ENCODE data around the gene MRPL54.

Gene MRPL54

DNA sequence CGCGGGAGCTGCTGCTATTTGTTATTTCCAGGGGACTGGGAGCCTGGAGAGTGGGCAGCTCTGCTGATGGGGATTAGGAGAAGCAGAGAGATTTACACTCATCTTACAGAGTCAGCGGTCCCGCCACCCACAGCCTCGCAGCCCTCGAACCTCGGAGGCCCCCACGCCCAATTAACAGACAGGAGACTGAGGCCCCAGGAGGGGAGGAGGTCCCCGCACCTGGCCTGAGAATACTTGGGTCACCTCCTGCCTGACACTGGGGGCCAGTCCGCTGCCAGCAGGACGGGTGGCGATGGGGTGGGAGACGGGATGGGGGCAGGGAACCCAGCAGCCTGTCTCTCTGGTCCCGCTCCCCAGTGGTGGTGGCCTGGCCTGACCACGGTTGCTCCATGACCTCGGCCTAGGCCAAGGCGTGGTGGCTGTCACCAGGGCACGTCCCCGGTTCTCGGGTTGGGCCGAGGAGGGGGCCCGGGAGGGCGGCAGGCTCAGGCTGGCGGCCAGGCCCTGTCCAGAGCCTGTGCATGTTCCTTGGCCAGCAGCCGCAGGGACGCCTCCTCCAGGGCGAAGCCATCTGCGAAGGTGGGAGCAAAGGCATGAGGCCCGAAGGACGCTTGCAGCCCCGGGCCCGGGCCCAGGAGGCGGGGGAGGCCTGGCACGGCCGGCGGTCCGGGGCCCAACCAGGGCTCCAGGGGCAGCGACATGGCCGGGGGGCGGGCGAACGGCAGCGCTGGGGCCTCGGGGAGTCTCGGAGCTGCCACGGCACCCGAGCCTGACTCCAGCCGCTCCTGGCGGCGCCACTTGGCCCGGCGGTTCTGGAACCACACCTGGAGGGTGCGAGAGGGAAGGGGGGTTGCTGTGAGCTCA is 7.9 kb downstream of the MRPL54 start:
- no peak for DNase-seq

DNA sequence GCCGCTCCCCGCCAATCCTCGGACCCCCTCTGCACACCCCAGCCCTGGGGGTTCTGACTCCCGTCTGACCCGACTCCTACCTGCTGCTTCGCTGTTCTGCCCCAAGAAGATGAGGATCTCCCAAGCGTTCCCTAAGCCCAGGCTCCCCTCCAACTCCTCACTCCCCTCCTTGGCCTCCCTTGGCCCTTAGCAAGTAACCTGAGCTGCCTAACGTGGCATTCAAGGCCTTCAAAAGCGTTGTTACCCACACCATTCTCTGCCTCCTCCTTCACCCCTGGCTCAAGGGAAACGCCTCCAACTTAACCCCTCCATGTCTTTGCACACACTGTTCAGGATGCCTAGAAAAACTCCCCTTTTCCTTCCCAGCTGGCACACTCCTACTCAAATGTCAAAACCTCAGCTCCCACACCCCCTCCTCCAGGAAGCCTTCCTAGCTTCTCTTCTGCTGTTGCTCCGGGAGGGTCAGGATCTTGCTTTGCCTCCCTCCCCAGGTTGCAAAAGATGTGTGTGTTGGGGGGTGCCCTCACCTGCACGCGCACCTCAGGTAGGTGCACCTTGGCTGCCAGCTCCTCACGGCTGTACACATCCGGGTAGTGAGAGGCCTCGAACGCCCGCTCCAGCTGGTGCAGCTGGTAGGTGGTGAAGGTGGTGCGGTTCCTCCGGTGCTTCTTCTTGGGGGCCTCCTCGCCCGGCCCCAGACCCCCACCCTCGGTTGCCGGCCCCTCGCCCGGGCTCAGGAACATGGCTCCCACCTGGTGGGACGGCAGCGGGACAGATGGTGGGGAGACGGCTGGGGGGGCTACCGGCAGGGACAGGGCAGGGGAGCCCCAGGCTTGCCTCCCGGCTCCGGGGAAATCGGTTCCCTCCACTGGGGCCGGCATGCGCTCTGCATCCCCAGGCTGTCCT is 8.8 kb downstream of the MRPL54 start:
- no peak for DNase-seq

GRCh38 chr19:3771906-3772455 is 9.5 kb downstream of the MRPL54 start, which contains the start of gene RAX2:
Gene RAX2 (minus strand): TSS chr19:3772228. CDS start chr19:3771742, 486 bp downstream.
- DNase-seq = no peak

- no peak for DNase-seq
Observed at GRCh38 chr19:3773814-3774515, 11.5 kb downstream of the MRPL54 start.

GRCh38 chr19:3774621-3775373 is 12.3 kb downstream of the MRPL54 start:
- DNase-seq = no peak

GRCh38 chr19:3775374-3775711 is 12.9 kb downstream of the MRPL54 start:
- DNase-seq = no peak

- no peak for DNase-seq
Observed at GRCh38 chr19:3775831-3776230, 13.3 kb downstream of the MRPL54 start.

- DNase-seq = no peak
Observed at GRCh38 chr19:3776479-3777040, 14.1 kb downstream of the MRPL54 start.

DNA sequence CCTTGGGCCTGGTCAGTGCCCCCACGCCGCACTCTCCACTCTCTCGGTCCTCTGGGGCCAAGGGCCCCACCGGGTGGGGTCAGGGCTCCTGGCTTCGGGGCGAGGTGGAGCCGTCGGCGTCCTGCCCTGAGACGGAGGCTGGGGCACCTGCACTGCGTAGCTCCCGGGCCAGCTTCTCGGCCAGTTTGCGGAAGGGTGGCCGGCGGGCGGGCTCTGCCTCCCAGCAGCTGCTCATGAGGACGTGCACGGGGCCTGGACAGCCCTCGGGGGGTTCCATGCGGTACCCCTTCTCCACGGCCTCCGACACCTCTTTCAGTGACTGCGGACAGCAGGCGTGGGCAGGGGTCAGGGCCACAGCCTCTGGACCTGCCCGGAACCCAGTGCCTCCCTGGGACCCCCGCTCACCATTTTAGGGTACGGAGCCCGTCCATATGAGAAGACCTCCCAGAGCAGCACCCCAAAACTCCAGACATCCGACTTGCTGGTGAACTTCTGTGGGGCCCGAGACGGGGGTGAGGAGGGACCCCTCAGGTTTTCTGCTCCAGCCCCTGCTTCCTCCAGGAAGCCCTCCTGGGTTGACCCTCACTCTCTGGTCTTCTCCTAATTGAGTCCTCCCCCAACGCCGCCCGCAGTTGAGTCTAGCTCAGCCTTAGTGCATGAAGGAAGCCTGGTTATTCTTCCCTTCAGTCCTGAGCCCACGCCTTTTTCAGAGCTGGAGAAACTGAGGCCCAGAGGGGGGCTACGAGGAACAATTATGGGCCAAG is 15.8 kb downstream of the MRPL54 start:
- no peak for DNase-seq

- no peak for DNase-seq
Observed at GRCh38 chr19:3778899-3779723, 16.6 kb downstream of the MRPL54 start.

DNA sequence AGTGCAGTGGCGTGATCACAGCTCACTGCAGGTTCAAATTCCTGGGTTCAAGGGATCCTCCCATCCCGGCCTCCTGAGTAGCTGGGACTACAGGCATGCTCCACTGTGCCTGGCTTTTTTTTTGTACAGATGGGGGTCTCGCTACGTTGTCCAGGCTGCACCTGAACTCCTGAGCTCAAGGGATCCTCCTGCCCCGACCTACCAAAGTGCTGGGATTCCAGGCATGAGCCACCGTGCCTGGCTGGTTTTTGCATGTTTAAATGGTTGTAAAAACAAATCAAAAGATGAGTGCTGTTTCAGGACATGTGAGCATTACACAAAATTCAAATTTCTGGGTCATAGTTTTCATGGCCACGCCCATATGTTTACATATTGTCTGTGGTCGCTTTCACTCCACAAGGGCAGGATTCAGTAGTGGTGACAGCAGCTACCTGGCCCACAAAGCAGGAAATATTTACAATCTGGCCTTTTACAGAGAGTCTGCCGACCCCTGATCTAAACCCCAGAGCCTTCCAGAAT is 18.4 kb downstream of the MRPL54 start:
- DNase-seq = no peak

GRCh38 chr19:3781603-3782002 is 19.1 kb downstream of the MRPL54 start:
- DNase-seq = no peak

DNA sequence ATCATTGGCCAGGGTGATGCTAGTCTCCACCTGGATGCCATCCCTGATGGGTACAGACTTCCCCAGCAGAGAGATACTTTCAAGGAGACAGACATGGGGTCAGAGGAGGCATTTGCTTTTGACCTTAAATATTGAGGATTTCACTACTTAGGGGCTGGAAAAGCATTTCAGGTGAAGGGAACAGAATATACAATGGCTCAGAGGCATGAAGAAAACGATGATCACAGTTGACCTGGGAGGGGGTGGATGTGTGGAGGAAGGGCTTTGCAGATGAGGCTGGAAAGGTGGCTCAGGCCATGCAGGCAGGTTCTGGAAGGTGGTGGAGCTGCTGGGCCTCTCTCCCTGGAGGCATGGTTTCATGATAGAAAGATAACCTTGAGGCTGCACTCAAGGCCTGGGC is 19.8 kb downstream of the MRPL54 start:
- no peak for DNase-seq

DNA sequence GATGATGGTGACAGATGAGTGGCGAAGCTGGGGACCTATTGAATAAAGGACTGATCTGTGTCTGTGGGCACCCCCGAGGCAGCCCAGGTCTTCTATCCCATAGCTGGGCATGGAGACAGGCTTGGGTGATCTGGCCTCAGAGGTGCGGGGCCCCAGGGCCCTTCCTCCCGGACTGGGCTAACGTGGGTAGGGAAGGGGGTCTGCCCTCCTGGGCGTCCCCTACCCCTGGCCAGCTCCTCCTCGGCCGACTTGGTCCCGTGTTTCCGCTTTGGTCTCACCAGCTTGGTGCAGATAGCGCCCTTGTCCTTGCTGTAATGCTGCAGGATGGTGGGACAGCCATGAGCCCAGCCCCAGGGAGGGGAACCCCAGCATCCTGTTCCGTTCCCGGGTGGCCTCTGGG is 20.4 kb downstream of the MRPL54 start:
- DNase-seq = no peak

GRCh38 chr19:3783660-3784584 is 21.4 kb downstream of the MRPL54 start:
- no peak for DNase-seq

GRCh38 chr19:3784607-3785450 is 22.3 kb downstream of the MRPL54 start:
- no peak for DNase-seq

DNA sequence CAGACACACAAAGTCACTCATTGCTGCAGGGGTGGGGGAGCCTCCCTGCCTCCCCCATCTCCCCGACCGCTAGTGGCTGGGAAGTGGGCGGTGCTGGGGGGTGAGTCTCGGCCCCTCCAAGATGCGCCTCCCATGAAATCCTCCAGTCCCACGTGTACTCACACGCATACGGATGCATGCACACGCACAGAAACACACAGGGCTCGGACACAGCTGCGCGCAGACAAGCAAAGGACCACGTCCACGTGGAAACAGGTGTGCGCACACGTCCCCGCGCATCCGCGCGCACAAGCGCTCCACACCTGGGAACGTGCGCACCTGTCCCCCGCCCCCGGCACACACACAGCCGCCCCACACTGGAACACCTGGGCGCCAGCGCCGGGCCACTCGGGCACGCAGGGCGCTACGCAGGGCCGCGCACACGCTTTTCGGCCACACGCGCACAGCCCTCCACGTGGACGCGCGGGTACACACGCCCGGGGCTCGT is 23.0 kb downstream of the MRPL54 start:
- no peak for DNase-seq

Data from activated CD4-positive, alpha-beta T cell treated with anti-CD3 and anti-CD28 coated beads for 1 hour (primary cell).